Stimulated activated naive CD4-positive, alpha-beta T cell (primary cell): ENCODE measurements around the gene NBAS.
A peak's percentile ranks its signal among the peaks of the same experiment; 100 is the strongest.

Experiments
- DNase-seq, 6 experiments: peaks; one replicate each; lab custom pipeline; 2025; lab: John Stamatoyannopoulos, UW

Gene NBAS

DNA sequence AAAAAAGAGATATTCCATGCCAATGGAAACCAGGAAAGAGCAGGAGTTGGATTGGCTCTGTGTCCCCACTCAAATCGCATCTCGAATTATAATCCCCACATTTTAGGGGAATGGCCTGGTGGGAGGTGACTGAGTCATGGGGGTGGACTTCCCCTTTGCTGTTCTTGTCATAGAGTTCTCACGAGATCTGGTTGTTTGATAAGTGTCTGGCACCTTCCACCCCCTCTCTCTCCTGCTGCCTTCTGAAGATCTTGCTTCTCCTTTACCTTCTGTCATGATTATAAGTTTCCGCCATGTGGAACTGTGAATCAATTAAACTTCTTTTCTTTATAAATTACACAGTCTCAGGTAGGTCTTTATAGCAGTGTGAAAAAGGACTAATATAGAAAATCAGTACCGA is 355.6 kb downstream of the NBAS start:
- no peak for DNase-seq

DNA sequence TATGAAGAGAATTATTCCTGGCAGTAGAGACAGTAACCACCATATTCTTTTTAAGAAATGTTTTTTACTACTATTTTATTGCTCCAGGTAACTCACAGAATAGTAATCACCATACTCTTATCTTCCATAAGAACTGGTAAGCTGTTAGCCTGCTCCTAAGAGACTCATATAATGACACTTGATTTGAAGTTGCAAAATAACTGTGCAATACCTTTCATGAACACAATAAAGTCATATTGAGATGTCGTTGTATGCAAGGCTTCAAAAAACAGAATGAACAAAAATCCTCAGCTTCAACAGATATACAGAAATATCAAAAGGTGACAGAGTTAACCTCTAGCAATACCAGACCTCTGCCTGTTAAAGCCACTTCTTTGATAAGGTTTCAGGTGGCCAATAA is 360.1 kb downstream of the NBAS start:
- DNase-seq = no peak

DNA sequence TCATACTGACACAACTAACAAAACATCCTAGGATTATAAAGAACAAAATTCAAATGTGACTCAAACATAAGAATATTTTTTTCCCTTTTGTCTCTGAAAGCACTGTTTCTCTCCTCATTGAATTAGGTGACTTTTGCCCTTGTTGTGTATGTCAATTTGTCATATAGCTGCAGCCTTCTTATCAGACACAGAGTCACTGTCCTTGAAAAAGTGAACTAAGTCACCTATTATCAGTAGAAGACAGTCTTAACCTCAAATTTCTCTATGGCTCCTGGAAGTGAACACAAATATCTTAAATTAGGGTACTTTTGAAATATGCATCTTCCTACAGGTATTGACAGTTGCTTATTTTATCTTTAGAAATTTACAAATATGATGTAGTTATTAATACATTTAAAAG is 360.6 kb downstream of the NBAS start:
- no peak for DNase-seq

DNA sequence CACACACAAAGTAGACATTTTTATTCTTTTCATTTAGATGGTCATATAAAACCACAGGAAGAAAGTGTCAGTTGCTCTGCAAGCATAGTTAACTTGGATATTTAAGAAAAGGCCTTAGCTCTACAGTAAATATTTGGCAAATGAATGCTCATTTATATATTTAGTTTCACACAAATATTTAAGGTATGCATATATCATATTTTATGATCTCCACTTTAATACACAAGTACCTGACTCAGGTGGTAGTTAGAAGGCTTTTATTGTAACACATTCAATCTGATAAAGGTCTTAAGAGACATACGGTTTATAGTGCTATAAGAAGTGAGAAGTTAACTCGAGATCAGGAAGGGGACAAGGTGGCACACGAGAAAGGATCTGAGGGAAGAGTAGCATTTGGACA is 363.1 kb downstream of the NBAS start:
- no peak for DNase-seq

DNA sequence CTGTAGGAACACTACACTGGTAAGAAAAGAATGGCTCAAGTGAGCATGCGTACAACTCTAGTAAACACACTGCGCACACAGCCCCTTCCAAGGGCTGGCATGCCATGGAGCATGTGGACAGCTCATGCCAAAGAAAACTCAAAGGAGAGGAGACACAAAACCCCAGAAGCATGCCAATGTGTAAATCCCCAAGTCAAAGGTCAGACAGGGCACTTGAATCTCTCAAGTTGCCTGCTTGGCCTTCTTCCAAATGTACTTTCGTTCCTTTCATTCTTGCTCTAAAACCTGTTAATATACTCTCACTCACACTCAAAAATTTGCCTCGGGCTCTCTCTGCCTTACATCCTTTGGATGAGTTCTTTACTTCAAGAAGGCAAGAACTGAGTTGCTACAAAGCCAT is 365.3 kb downstream of the NBAS start:
- DNase-seq = no peak

DNA sequence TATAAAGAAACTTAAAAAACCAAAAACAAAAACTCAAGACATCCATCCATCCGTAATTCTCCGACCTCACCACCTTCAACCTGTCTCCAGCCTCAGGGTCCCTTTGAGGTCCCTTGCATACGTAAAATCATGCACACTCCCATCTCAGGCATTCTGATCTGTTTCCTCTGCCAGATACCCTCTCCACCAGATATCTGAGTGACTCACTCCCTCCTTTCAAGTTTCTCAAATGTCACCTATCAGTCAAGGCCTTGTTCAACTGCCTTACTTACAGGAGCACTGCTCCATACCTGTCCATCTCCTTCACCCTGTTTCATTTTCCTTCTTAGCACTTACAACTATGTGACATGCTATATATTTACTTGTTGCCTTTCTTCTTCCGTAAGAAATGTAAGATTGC is 369.3 kb downstream of the NBAS start:
- no peak for DNase-seq

DNA sequence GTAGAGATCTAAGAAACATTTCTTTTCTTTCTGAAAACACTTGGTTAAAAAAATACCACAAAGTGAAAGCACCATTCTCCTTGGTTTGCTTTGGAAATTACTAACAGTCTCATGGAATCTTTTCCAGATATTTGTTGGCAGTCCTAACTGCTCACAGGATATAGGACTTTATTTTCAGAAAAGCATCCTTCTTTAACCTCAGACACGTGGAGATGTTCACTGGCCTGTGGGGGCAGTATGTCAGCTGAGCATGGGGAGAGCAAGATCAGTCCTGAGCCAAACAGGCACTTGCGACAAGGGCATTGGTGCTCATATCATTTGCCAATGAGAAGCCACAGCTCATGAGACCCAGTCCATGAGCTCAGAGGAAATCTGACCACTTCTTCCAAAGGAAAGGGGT is 371.9 kb downstream of the NBAS start:
- no peak for DNase-seq

DNA sequence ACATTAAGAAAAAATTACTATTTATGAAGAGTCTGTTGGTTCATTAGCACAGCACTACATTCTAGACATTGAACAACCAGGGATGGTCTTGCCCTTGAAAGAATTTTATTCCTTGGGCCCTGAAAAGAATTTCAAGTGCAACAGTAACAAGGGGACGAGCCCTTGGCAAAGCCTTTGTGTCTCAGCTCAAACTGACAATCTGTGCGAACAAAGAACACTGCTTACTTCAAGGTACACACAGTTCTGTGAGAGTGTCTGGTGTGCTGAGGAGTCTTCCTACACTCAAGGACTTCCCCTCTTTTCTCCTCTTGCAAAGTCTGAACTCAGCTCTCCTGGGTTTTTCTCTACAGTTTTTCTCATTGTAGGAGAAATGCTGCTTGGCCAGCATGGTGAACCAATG is 373.4 kb downstream of the NBAS start:
- DNase-seq = no peak

DNA sequence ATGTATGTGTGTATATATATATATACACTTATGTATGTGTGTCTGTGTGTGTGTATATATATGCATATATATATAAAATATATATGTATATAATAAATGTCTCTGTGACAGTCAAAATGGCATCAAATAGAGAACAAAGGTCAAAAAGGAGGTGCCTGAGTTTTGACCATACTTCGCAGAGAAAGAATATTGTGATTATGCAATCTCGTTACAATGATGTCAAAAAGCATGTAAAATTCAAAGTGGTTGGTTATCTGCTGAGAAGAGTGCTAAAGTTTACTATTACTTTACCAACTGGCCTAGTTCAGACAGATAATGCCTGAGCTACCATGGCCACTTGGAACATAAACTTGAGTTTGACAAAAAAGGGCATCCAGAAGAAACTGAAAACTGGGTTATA is 375.0 kb downstream of the NBAS start:
- no peak for DNase-seq

DNA sequence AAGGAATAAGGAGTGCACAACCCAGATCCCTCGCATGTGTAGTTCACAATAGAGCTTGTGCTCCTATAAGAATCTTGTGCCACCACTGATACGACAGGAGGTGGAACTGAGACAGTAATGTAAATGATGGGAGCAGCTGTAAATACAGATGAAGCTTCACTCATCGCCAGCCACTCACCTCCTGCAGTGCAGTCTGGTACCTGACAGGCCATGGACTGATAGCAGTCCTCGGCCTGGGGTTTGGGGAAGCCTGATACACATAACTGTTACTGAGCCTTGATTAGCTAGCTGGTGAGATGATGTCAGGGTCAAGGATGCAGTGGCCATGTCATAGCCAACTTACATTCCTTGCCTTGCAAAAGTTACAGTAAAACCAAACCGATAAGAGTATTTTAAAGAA is 376.6 kb downstream of the NBAS start:
- no peak for DNase-seq

DNA sequence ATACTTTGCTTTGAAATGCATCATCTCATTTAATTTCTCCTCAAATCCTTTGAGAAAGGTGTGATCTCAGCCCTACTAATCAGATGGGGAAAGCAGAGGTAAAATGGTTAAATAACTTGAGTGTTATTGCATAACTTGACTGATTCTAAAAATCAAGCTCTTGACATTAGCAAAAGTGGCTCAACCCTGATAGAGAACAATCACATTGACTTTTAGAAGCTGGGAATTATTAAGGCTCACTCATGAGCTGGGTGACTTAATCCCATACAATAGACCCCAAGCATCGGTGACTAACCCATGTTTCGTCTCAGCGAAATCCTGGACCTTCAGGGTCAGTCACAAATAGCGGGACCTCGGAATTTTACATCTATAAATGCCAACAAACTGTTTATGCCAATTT is 378.9 kb downstream of the NBAS start:
- DNase-seq = no peak

DNA sequence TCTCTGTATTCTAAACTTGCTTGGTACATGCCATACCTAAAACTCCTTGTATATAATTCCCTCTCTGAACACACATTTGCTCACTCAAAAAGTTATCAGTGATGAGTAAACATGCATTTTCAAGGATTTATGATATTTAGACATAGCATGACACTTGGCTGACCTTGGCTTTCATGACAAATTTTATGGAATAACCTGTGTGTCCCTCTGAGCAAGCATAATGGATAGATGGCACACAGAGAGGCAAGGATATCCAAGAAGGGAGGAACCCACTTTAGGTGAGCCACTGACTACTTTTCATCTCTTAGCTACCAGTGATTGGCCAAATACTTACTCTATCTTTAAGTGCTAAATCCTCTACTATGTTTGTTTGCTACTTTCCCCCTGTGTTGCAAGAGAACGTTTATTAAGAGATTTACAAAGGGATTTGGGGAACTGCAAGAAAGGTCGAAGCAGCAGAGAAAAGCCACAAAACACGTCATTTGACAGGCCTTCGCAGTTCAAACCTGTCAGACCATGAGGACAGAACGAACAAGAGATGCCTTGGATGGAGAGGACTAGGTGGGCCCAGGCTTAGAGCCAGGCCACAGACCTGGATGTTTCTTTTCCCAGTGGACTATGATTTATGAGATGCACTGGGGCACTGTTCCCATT is 379.9 kb downstream of the NBAS start:
- no peak for DNase-seq

DNA sequence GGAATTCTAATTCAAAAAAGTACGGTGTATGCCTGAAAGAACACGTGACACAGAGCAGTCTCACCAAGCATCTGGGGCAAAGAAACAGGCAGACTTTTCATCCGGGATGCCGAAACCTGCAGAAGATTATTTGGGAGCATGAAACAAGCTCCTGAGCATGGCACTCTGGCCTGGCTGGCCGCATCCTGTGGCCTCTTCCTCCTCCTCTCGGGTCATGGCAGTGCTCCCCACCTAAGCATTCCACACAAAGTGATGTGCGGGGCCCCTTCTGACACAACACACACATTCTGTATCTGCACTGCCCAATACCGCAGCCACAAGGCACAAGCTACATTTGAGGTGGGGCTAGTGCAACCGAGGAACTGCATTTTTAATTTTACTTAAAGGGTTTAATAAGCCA is 380.8 kb downstream of the NBAS start:
- no peak for DNase-seq

DNA sequence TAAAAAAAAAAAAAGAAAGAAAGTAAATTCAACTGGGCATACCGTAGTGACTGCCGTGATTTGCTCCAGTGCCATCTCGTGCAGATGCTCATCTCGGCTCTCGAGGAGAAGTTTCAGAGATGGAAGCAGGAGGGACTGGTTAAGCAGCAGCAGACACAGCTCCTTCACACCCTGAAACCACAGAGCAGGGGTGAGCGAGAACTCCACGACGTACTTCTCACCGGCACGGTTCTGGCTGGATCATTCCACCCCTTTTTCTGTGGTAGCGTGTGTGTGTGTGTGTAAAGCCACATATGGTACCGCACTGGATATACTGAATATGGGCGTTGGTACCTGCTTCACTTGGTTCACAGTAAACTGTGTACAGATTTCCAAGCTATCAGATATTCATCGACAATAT is 382.2 kb downstream of the NBAS start:
- no peak for DNase-seq

DNA sequence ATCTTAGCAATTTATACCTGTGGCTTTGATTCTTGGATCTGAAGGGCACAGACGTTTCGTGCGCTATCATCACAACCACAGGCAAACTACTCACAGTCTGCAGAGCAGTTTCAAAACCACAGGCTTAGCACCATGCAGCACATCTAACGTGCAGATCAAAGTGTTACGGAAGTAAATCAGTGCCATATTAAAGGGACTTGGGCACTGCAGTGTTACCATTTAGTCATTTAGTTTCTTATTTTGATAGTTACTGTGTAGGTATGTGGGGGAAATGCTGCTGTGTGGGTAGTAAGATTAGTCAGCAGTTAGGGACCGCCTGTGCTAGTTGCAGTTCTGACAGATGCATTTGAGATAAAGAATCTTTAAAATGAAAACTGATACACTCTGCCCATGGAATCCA is 384.0 kb downstream of the NBAS start:
- peak in 4 of 6 experiments; percentile 3 to 67 (median 58) for DNase-seq

DNA sequence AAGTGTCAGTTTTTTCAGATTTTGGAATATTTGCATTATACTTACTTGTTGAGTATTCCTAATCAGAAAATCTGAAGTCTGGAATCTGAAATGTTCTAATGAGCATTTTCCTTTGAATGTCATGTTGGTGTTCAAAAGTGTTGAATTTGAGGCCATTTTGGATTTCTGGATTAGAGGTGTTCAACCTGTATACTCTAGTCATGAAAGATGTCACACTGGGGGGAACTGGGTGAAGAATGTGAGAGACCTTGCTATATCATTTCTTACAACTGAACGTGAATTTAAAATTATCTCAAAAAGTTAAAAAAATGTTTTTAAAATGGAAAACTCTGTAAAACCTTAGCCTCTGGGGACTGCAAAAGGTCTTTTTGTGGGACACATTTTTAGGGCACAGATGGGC is 384.5 kb downstream of the NBAS start:
- no peak for DNase-seq

DNA sequence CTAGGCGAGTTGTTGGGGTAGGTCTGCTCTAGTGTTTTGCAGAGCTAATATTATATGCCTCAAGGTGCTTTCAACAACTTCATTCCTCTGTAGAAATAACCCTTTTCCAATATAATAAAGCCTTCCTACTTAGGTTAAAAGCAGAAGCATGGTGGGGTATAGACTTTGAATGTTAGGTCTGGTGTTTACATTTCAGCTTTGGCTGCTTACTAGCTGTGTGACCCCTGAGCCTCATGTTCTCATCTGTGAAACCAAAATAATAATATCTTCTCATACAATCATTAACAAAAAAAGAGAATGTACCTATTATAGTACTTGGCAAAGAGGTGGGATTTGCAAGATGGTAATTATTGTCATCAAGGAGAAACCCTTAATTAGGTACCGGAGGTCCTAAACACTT is 386.6 kb downstream of the NBAS start:
- DNase-seq = no peak

DNA sequence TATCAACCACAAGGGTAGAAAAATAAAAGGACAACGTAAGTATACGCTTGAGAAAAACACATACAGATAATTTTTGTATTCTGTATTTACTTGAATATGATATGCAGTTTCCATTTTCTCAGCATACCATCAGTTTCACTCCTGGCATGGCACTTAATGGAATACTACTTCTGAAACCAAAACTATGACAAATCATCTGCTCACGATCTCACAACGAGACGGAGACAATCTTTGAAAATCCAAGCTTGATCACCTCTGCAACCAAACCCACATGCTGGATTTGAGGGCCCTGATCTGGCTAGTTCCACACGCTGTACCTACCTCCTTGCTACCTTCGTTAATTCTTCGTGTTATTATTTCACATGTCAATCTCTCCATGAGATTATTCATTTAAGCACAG is 387.6 kb downstream of the NBAS start:
- DNase-seq = no peak

DNA sequence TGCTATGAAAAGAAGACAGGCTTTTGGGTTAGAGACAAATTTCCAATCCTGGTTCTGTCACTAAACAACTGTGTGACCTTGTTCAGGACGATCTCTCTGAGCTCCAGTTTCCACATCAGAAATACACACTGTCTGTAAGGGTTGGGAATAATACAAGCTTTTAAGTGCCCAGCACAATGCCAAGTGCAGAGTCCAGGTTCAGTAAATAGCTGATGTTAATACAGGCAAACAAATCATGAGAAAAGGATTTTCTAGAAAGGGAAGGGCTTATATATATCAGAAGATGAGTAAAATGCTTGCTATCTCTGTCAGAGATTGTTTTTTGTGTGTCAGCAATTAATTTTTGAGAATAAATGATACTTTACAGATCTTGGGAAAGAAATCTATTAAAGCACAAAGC is 388.3 kb downstream of the NBAS start:
- DNase-seq = no peak

DNA sequence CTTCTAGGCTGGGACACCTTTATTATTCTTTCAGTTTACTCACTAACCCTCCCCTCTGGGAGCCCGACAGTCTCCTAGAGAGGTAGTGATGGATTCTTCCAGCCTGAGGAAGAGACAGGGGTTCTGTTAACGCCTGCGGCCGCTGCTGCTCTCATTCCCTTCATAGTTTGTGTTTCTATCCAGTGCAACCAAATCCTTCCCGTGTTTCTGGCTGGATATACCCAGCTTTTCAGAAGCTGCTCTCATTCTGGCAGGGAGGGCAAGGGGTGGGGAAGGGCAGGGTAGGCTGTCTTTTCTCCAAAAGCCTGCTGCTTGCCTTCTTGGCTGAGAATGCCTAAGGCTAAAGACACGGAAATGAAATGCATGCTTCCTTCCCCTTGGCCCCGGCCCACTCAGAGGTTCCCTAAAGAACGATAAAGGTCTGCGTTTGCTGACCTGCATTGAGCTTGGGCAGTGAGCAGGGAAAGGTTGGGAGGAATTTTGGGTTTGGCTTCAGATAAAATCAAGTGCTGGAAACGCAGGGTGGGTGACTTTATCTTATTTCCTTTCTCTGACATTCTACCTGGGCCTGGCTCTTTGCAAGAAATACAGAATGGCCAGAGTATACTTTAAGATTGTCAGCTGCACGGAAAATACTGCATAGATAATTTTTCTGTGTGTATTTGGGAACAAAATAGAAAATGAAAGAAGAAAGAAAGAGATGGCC is 390.9 kb downstream of the NBAS start:
- DNase-seq = no peak

DNA sequence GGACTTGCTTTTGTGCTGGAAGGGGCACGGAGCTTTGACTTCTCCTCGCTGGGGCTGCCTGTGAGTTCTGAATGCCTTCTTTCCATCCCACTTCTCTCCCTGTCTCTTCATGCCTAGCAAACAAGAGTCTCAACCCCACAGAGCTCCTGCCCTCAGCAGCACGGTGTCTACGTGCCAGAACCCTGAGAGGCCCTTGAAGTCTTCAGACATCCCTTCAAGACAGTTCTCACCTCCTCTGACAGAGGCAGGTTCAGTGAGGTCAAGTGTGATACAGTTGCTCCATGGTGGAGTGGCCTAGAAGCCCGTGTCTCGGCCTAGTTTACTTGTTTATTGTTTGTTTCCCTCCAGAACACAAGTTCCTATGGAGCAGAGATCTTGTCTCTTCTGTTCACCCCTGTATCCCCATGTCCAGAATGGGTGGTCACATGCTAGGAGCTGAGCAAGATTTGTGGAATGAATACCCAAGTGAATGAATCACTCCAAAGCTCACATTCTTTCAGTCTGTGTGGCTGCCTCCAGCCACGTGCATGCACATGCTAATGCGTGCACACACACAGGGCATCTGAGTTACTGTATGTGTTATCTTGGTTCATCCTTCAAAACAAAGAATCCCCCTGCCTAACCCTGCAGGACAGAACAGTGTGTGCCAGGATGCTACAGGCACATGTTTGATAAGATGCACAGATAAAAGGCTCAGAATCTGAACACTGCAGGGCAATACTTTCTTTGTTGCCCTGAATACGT is 391.6 kb downstream of the NBAS start:
- DNase-seq = no peak

DNA sequence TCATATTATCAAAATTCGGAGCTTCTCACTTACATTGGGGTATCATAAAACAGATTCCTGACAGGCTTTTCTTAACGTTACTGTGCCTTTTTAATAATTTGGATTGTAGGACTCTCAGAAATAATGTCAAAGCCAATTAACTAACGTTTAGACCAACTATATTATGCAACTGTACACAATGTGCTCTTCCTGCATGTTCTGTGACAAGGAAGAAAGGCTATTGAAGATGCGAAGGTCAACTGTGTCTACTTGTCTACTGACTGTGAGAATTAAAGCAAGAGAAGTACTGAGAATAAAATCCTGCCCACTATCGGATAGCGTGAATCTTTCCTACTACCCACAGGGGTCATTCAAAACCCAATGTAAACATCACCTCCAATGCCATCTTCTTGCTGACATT is 393.0 kb downstream of the NBAS start:
- DNase-seq = no peak

DNA sequence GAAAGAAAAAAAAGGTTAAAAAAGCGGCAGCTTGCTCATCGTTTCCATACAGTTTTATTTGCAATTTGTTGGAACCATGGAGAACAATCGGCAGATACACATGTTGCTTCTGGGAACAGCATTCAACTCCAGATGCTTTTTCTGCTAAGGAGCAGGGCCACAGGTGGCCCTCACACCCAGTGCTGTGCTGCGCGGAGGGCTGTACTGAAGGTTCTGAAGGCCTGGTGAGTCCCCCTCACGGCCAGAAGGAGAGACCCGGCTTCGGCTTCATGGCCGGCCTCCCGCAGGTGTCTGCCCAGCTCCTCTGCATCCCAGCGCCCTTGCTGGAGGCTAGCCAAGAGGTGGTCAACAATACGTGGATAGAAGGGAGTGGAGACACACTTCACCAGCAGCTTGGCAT is 394.3 kb downstream of the NBAS start:
- no peak for DNase-seq
